Measurements from ENCODE around the gene MEF2B.

The MEF2B gene

GRCh38 chr19:19095691-19096090 lies 74.4 kb downstream of the MEF2B start:
- no peak for TF ChIP-seq CTCF (IDR thresholded peaks at IDR 0.05; ENCODE audit: low read depth, low read length)
- no peaks in the 10 kb centered on the region for H3K4me1 ChIP-seq

More at GRCh38 chr19:19095691-19096090, 74.4 kb downstream of the MEF2B start:
- DNase-seq: no peak
- Histone ChIP-seq H3K27me3 (no peaks in the 10 kb centered on the region), H3K4me3 (ENCODE audit: low read depth, low read length) (no peak overlapping the region), H3K9me3 (no peaks in the 10 kb centered on the region), H3K36me3 (no peaks in the 10 kb centered on the region)
